ENCODE results near the gene BRINP3.
A peak's percentile ranks its signal among the peaks of the same experiment; 100 is the strongest.
"Not testable (repeated sequence)": the region's sequence is repeated elsewhere in the genome, so short reads cannot be mapped to it uniquely, and the experiment has no call there.

Gene BRINP3

DNA sequence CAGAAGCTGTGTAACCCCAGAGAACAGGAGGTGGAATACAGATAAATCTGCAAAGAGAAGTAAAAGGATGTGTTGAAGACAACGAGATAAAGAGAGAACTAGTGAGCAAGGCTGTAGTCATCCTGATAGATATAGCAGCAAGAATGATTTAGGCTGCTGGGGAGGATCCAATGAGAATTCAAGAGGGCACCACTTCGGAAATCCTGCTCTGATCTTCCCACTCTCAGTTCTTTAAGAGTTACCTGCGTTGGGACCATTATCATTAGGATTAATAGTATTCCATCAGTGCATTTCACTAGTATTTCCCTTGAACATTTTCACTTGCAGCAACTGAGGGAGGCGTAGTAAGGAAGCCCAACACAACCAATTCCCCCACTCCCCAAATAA, at the start of gene BRINP3:
Gene BRINP3, minus strand, starts transcription at position 103 of the 387 bp plus-strand sequence.
- Mint-ChIP-seq H3K36me3 (ENCODE audit: low read depth) (no peaks in the 10 kb centered on the region), H3K9me3 (no peaks in the 10 kb centered on the region), H3K4me1 (peaks cover 25% of the 10 kb centered on the region), H3K27me3 (ENCODE audit: low read depth) (peaks cover 65% of the 10 kb centered on the region), H3K27ac (peak within 1 kb of the TSS; percentile 29 to 81 (median 41)), H3K4me3 (peak within 1 kb of the TSS; percentile 86 to 92 (median 90))
- TF ChIP-seq CTCF (IDR thresholded peaks at IDR 0.05; ENCODE audit: unreplicated experiment in 3 of 3), result no peak

DNA sequence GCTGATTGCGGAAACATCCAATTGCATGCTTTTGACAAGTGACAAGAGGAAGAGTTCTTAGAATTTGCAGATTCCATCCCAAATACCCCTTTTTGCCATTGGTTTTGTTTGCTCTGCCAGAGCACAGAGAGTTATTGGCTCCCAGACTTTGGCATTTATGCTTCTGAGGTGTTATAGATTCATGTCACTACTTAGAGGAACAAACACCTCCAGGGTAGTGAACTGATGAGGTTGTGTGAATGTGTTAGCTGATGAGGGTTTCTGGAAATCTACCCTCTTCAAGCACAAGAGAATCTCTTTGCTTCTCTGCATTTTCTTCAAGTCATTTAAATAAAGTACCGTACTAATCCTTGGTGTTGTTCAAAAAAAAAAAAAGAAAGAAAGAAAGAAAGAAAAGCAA, 33.9 kb upstream of the BRINP3 start:
- no peaks in the 10 kb centered on the region for H3K36me3 Mint-ChIP-seq (ENCODE audit: low read depth)
- H3K27me3 Mint-ChIP-seq (ENCODE audit: low read depth), result no peaks in the 10 kb centered on the region
- no peak for TF ChIP-seq CTCF (IDR thresholded peaks at IDR 0.05; ENCODE audit: unreplicated experiment in 3 of 3)
- H3K4me1 Mint-ChIP-seq, result no peaks in the 10 kb centered on the region
- no peaks in the 10 kb centered on the region for H3K9me3 Mint-ChIP-seq
- H3K4me3 Mint-ChIP-seq, result no peak overlapping the region
- no peak overlapping the region for H3K27ac Mint-ChIP-seq

- H3K4me1 Mint-ChIP-seq, result no peaks in the 10 kb centered on the region
- no peak for TF ChIP-seq CTCF (IDR thresholded peaks at IDR 0.05; ENCODE audit: unreplicated experiment in 3 of 3)
- no peak overlapping the region for H3K4me3 Mint-ChIP-seq
- peaks cover 8% of the 10 kb centered on the region for H3K9me3 Mint-ChIP-seq
- H3K27ac Mint-ChIP-seq, result no peak overlapping the region
- H3K27me3 Mint-ChIP-seq (ENCODE audit: low read depth), result no peaks in the 10 kb centered on the region
- no peaks in the 10 kb centered on the region for H3K36me3 Mint-ChIP-seq (ENCODE audit: low read depth)
Measured at GRCh38 chr1:190507357-190507756, 29.7 kb upstream of the BRINP3 start.

DNA sequence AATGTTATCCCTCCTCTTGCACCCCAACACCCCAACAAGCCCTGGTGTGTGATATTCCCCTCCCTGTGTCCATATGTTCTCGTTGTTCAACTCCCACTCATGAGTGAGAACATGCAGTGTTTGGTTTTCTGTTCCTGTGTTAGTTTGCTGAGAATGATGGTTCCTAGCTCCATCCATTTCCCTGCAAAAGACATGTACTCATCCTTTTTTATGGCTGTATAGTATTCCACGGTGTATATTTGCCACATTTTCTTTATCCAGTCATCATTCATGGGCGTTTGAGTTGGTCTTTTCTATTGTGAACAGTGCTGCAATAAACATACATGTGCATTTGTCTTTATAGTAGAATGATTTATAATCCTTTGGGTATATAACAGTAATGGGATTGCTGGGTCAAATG, 26.9 kb upstream of the BRINP3 start:
- not testable (repeated sequence) for H3K4me3 Mint-ChIP-seq; H3K36me3 Mint-ChIP-seq (ENCODE audit: low read depth); H3K9me3 Mint-ChIP-seq; H3K27me3 Mint-ChIP-seq (ENCODE audit: low read depth); H3K4me1 Mint-ChIP-seq; H3K27ac Mint-ChIP-seq

GRCh38 chr1:190497565-190497964, 19.9 kb upstream of the BRINP3 start:
- H3K27ac Mint-ChIP-seq, result no peak overlapping the region
- no peak for TF ChIP-seq CTCF (IDR thresholded peaks at IDR 0.05; ENCODE audit: unreplicated experiment in 3 of 3)

GRCh38 chr1:190494451-190494850, 16.8 kb upstream of the BRINP3 start:
- no peak for TF ChIP-seq CTCF (IDR thresholded peaks at IDR 0.05; ENCODE audit: unreplicated experiment in 3 of 3)
- H3K27me3 Mint-ChIP-seq (ENCODE audit: low read depth), result no peaks in the 10 kb centered on the region
- H3K9me3 Mint-ChIP-seq, result no peaks in the 10 kb centered on the region
- no peaks in the 10 kb centered on the region for H3K36me3 Mint-ChIP-seq (ENCODE audit: low read depth)
- peak overlapping the region in 2 of 3 experiments; percentile 5 to 19 for H3K27ac Mint-ChIP-seq
- peaks cover 6% of the 10 kb centered on the region for H3K4me1 Mint-ChIP-seq
- no peak overlapping the region for H3K4me3 Mint-ChIP-seq

More at GRCh38 chr1:190497565-190497964, 19.9 kb upstream of the BRINP3 start:
- no peaks in the 10 kb centered on the region for H3K9me3 Mint-ChIP-seq
- H3K36me3 Mint-ChIP-seq (ENCODE audit: low read depth), result no peaks in the 10 kb centered on the region
- no peaks in the 10 kb centered on the region for H3K27me3 Mint-ChIP-seq (ENCODE audit: low read depth)
- H3K4me3 Mint-ChIP-seq, result no peak overlapping the region
- H3K4me1 Mint-ChIP-seq, result peaks cover 6% of the 10 kb centered on the region

Data from nephron (organoid).